ENCODE results near the gene GGCX. TPM values are rescaled to one million over a fixed set of nuclear protein-coding genes. Genes with fewer than 3 reads are reported as not detected.

GGCX gene
- total RNA-seq, 3 donors from 2014 or later (not counting 1 experiment from before 2014, with no cell fraction given) = 21.3 to 21.7 (median 21.4) TPM

DNA sequence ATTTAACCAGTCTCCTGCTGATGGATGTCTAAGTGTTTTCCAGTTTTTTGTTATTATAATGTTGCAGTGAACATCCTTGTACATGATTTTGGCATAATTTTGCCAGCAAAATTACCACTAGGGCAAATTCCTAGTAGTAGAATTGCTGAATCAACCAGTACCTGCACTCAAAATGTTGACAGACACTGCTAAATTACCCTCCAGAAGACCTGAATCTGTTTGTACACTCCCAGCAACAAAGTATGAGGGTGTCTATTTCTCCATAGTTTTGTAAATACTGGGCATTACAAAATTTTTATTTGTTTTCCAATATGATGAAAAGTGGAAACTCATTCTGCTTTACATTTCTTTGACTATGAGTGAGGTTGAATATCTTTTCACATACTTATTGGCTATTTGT is 33.5 kb downstream of the GGCX start:
- no peak overlapping the region for H3K27ac ChIP-seq (ENCODE audit: low read length)
- Mint-ChIP-seq H3K27me3 (ENCODE audit: low read depth in 2 of 2) (peaks cover 5 to 11% of the 10 kb centered on the region in 2 donors), H3K36me3 (no peaks in the 10 kb centered on the region), H3K4me3 (no peak overlapping the region), H3K9me3 (no peaks in the 10 kb centered on the region), H3K4me1 (no peaks in the 10 kb centered on the region), H3K27ac (no peak overlapping the region)
- no peaks in the 10 kb centered on the region for H3K4me1 ChIP-seq (ENCODE audit: control insufficient read depth, insufficient read depth, low read length)
- no peaks in the 10 kb centered on the region for H3K9me3 ChIP-seq (ENCODE audit: control insufficient read depth, insufficient read depth, low read length)
- TF ChIP-seq, protein P1, sequence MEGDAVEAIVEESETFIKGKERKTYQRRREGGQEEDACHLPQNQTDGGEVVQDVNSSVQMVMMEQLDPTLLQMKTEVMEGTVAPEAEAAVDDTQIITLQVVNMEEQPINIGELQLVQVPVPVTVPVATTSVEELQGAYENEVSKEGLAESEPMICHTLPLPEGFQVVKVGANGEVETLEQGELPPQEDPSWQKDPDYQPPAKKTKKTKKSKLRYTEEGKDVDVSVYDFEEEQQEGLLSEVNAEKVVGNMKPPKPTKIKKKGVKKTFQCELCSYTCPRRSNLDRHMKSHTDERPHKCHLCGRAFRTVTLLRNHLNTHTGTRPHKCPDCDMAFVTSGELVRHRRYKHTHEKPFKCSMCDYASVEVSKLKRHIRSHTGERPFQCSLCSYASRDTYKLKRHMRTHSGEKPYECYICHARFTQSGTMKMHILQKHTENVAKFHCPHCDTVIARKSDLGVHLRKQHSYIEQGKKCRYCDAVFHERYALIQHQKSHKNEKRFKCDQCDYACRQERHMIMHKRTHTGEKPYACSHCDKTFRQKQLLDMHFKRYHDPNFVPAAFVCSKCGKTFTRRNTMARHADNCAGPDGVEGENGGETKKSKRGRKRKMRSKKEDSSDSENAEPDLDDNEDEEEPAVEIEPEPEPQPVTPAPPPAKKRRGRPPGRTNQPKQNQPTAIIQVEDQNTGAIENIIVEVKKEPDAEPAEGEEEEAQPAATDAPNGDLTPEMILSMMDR (IDR thresholded peaks at IDR 0.05) = no peak
- H3K27me3 ChIP-seq (ENCODE audit: control insufficient read depth, insufficient read depth, low read length) = peaks cover 2% of the 10 kb centered on the region
- ATAC-seq = no peak
- no peak overlapping the region for H3K4me3 ChIP-seq (ENCODE audit: low read length)
- no peaks in the 10 kb centered on the region for H3K36me3 ChIP-seq (ENCODE audit: control insufficient read depth, insufficient read depth, low read length)
- intact Hi-C loops (cut with micrococcal nuclease) = no loop called here
- no peak for DNase-seq

GRCh38 chr2:85525567-85525966 is 35.7 kb downstream of the GGCX start:
- H3K27me3 ChIP-seq (ENCODE audit: control insufficient read depth, insufficient read depth, low read length) = peaks cover 2% of the 10 kb centered on the region
- Mint-ChIP-seq H3K27ac (no peak overlapping the region), H3K4me1 (no peaks in the 10 kb centered on the region), H3K36me3 (no peaks in the 10 kb centered on the region), H3K4me3 (no peak overlapping the region), H3K9me3 (no peaks in the 10 kb centered on the region), H3K27me3 (ENCODE audit: low read depth in 2 of 2) (peaks cover 5 to 11% of the 10 kb centered on the region in 2 donors)
- no peaks in the 10 kb centered on the region for H3K9me3 ChIP-seq (ENCODE audit: control insufficient read depth, insufficient read depth, low read length)
- no peaks in the 10 kb centered on the region for H3K36me3 ChIP-seq (ENCODE audit: control insufficient read depth, insufficient read depth, low read length)
- DNase-seq (no peak), ATAC-seq (no peak)
- intact Hi-C loops (cut with micrococcal nuclease) = no loop called here
- WGBS (ENCODE audit: insufficient coverage) = 71% methylated on average over 4 of the region's 4 CpGs
- H3K4me1 ChIP-seq (ENCODE audit: control insufficient read depth, insufficient read depth, low read length) = no peaks in the 10 kb centered on the region
- no peak overlapping the region for H3K4me3 ChIP-seq (ENCODE audit: low read length)
- TF ChIP-seq, protein P1 (IDR thresholded peaks at IDR 0.05) = no peak
- no peak overlapping the region for H3K27ac ChIP-seq (ENCODE audit: low read length)

DNA sequence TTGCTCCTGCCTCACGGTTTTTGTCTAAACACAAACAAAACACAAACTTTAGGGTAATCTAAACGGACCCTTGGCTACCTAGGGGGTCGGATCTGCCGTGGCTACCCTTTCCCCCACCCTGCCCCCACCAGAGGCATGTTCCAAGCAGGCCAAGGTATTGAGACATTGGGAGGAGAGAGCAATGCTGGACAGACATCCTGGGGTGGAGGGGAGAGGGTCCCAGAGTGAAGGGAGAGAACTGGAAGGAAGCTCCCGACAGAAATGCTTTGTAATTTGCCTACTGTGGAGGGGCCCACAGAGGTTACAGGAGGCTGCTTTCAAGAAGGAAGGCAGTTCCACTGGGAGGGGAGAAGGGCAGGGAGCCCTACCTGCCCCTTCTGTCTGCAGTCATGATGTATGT is 36.3 kb downstream of the GGCX start:
- peaks cover 5 to 11% of the 10 kb centered on the region in 2 donors for H3K27me3 Mint-ChIP-seq (ENCODE audit: low read depth in 2 of 2)
- intact Hi-C loops (cut with micrococcal nuclease) = no loop called here
- H3K4me3 Mint-ChIP-seq = no peak overlapping the region
- WGBS (ENCODE audit: insufficient coverage) = 59% methylated on average over 3 of the region's 5 CpGs
- Histone ChIP-seq H3K36me3 (ENCODE audit: control insufficient read depth, insufficient read depth, low read length) (no peaks in the 10 kb centered on the region), H3K4me1 (ENCODE audit: control insufficient read depth, insufficient read depth, low read length) (no peaks in the 10 kb centered on the region), H3K27me3 (ENCODE audit: control insufficient read depth, insufficient read depth, low read length) (peaks cover 2% of the 10 kb centered on the region), H3K27ac (ENCODE audit: low read length) (no peak overlapping the region), H3K4me3 (ENCODE audit: low read length) (no peak overlapping the region), H3K9me3 (ENCODE audit: control insufficient read depth, insufficient read depth, low read length) (no peaks in the 10 kb centered on the region)
- H3K4me1 Mint-ChIP-seq = no peaks in the 10 kb centered on the region
- TF ChIP-seq, protein P1 (IDR thresholded peaks at IDR 0.05) = no peak
- ATAC-seq (no peak), DNase-seq (no peak)
- H3K9me3 Mint-ChIP-seq = no peaks in the 10 kb centered on the region
- H3K36me3 Mint-ChIP-seq = no peaks in the 10 kb centered on the region
- H3K27ac Mint-ChIP-seq = no peak overlapping the region

DNA sequence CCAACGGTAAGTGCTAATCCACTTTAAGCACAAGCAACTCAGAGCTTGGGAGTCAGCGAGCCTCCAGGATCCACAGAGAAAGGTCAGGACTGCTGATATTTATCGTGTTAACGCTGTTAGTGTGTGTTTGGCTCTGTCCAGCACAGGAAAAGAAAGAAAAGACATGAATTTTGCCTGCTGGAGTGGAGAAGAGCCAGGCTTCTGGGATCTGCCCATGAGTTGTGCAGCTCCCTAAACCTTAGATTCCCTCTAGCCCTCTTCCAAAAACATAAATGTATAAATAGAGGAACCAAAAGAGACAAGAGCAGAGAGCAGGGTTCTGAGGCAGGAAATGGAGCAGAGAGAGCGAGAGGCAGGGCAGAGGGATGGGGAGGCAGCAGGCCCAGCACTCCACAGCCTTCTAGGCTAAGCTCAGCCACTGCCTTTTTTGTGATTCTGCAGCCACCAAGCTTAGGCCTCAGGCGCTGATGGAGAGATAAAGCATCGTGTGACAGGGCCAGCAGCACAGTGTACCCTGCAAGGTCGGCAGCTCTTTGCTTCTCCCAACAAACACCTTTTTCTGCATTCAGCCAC is 36.9 kb downstream of the GGCX start:
- WGBS (ENCODE audit: insufficient coverage) = 29% methylated on average over 8 of the region's 8 CpGs
- H3K9me3 Mint-ChIP-seq = no peaks in the 10 kb centered on the region
- H3K36me3 Mint-ChIP-seq = no peaks in the 10 kb centered on the region
- Histone ChIP-seq H3K9me3 (ENCODE audit: control insufficient read depth, insufficient read depth, low read length) (no peaks in the 10 kb centered on the region), H3K4me3 (ENCODE audit: low read length) (no peak overlapping the region), H3K27me3 (ENCODE audit: control insufficient read depth, insufficient read depth, low read length) (peaks cover 2% of the 10 kb centered on the region), H3K27ac (ENCODE audit: low read length) (no peak overlapping the region), H3K36me3 (ENCODE audit: control insufficient read depth, insufficient read depth, low read length) (no peaks in the 10 kb centered on the region), H3K4me1 (ENCODE audit: control insufficient read depth, insufficient read depth, low read length) (no peaks in the 10 kb centered on the region)
- DNase-seq = no peak
- no peak overlapping the region for H3K4me3 Mint-ChIP-seq
- H3K4me1 Mint-ChIP-seq = no peaks in the 10 kb centered on the region
- H3K27ac Mint-ChIP-seq = no peak overlapping the region
- TF ChIP-seq, protein P1 (IDR thresholded peaks at IDR 0.05) = no peak
- intact Hi-C loops (cut with micrococcal nuclease) = no loop called here
- H3K27me3 Mint-ChIP-seq (ENCODE audit: low read depth in 2 of 2) = peaks cover 5 to 11% of the 10 kb centered on the region in 2 donors
- ATAC-seq = no peak

Data from natural killer cell (primary cell).